Skeletal muscle satellite cell (primary cell): ENCODE data around the gene SPATA16. TPM values are rescaled to one million over a fixed set of nuclear protein-coding genes. Genes with fewer than 3 reads are reported as not detected.
"Not testable (repeated sequence)": the region's sequence is repeated elsewhere in the genome, so short reads cannot be mapped to it uniquely, and the experiment has no call there.

Experiments used
- H3K27me3 ChIP-seq: 2 replicates; pipeline ENCODE4 v1.7.0; 2013; ENCODE audit warnings: low read length; ENCODE audit not compliant: control insufficient read depth, insufficient read depth
- H3K36me3 ChIP-seq: 2 replicates; pipeline ENCODE4 v1.7.0; 2013; ENCODE audit warnings: mild to moderate bottlenecking, control low read depth, low read length; ENCODE audit not compliant: insufficient read depth
- H3K4me1 ChIP-seq: 2 replicates; pipeline ENCODE4 v1.7.0; 2013; ENCODE audit warnings: low read length; ENCODE audit not compliant: control insufficient read depth, insufficient read depth
- H3K4me2 ChIP-seq: 2 replicates; pipeline ENCODE4 v1.7.0; 2013; ENCODE audit warnings: mild to moderate bottlenecking, low read length
- H3K4me3 ChIP-seq: 2 replicates; pipeline ENCODE4 v1.7.0; 2013; ENCODE audit warnings: low read length
- H3K9ac ChIP-seq: 2 replicates; pipeline ENCODE4 v1.7.0; 2013; ENCODE audit warnings: mild to moderate bottlenecking, low read depth, low read length, moderate library complexity
- H3K9me3 ChIP-seq: replicated peaks from 2 replicates; pipeline ENCODE4 v1.7.0; 2013; ENCODE audit warnings: mild to moderate bottlenecking, control low read depth, low read length
- total RNA-seq: library from RNA; depleted of rRNA; stranded (reverse); fragments of >200 nt; gene quantifications from 2 replicates; pipeline ENCODE4 v1.2.3, GENCODE V29; 2012; rRNA removed

SPATA16 gene, protein sequence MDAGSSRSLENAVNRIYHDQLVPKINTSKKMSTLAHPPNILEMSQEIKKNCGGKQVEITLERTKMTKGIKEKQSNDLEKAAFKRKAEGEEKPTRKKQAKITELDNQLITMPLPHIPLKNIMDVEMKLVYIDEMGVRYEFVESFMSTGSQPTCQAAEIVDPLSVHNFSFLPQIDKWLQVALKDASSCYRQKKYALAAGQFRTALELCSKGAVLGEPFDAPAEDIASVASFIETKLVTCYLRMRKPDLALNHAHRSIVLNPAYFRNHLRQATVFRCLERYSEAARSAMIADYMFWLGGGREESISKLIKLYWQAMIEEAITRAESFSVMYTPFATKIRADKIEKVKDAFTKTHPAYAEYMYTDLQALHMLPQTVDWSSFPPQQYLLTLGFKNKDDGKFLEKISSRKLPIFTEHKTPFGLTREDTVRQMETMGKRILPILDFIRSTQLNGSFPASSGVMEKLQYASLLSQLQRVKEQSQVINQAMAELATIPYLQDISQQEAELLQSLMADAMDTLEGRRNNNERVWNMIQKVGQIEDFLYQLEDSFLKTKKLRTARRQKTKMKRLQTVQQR
- total RNA-seq, result not detected in 2 replicates

DNA sequence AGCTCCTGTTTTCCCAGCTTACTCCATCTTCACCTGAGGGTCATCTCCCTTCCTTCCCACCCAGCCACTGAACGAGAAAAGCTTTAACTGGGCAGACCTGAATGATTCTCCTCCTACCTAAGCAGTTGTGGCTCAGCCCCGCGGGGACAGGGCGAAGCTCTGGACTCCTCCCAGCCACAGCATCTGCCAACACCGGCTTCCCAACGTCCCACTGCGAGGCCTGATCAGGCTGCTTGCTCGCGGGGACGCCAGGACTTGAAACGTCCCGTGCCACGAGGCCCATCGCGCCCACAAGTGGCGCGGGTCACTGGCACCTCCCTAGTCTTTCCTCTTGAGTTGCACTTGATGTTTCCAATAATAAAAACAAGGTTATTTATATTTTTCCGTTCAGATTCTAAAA lies at the start of gene SPATA16:
SPATA16 (minus strand) TSS at position 250 of the 400 bp plus-strand sequence. CDS start 23,504 bp downstream, outside the sequence.
- no peaks in the 10 kb centered on the region for H3K4me1 ChIP-seq
- no peak within 1 kb of the TSS for H3K9ac ChIP-seq
- no peak within 1 kb of the TSS for H3K4me3 ChIP-seq
- no peaks in the 10 kb centered on the region for H3K36me3 ChIP-seq
- no peaks in the 10 kb centered on the region for H3K9me3 ChIP-seq
- H3K27me3 ChIP-seq, result no peaks in the 10 kb centered on the region
- H3K4me2 ChIP-seq, result no peak within 1 kb of the TSS

DNA sequence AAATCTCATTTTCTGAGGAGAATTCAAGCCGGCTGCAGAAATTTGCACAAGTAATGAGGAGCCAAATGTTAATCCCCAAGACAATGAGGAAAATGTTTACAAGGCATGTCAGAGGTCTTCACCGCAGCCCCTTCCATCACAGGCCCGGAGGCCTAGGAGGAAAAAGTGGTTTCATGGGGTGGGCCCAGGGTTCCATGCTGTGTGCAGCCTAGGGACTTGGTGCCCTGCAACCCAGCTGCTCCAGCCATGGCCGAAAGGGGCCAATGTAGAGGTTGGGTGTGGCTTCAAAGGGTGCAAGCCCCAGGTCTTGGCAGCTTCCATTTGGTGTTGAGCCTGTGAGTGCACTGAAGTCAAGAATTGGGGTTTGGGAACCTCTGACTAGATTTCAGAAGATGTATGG lies 42.0 kb upstream of the SPATA16 start:
- not testable (repeated sequence) for H3K4me3 ChIP-seq, H3K9me3 ChIP-seq, H3K9ac ChIP-seq, H3K4me2 ChIP-seq, H3K27me3 ChIP-seq, H3K4me1 ChIP-seq, H3K36me3 ChIP-seq

DNA sequence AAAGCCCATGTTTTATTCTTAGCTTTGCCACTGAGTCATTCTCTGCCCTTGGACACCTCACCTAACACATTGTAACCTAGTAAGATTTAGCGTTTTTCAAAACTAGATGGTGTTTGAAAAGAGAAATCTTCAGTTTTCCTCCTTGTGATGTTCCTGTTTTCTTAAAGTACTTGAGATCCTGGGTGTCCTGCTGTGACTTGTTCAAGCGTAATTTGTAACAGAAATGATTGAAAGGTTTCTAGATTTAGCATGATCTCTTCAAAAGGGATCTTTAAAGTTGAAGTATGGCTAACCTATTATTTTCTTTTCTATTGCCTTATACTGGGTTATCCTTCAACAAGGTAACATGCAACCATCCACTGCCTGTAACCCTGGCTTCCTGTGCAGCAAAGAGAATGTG lies 32.6 kb upstream of the SPATA16 start:
- Histone ChIP-seq H3K9ac (no peak overlapping the region), H3K4me3 (no peak overlapping the region), H3K27me3 (no peaks in the 10 kb centered on the region), H3K4me1 (no peaks in the 10 kb centered on the region), H3K9me3 (no peaks in the 10 kb centered on the region), H3K36me3 (no peaks in the 10 kb centered on the region), H3K4me2 (no peak overlapping the region)

DNA sequence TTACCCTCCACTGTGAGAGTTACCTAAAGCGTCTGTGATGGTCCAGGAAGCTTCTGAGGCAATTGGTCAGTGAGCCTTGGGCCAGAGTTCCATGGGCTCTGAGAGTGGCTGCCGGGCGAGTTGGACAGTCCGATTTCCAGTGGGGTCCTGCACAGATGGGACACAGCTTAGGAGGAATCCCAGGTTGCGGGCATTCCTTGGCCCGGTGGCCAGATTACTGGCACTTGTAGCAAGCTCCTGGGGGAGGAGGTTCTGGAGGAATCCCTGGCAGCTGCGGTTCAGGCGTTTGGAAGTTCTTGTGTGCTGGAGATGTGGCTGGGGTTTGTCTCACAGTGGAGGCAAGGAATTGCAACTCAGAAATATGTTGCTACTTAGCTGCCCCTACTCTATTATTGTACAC lies 18.1 kb upstream of the SPATA16 start:
- H3K27me3 ChIP-seq, H3K36me3 ChIP-seq, H3K9me3 ChIP-seq, H3K4me3 ChIP-seq, H3K4me1 ChIP-seq, H3K9ac ChIP-seq, H3K4me2 ChIP-seq: not testable (repeated sequence)

DNA sequence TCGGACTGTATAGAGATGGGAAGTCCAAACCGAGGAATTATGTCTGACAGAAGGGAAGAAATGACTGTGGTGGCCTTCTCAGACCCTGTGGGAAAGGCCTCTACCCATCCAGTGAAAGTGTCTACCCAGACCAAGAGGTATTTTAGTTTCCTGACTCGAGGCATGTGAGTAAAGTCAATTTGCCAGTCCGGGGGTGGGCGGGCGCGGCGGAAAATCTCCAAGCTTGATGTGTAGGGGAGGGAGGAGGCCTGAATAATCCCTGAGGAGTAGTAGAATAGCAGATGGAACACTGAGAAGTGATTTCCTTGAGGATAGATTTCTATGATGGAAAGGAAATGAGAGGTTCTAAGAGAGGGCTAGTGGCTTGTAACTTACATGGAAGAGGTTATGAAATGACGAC lies 15.5 kb upstream of the SPATA16 start:
- H3K4me3 ChIP-seq, H3K4me1 ChIP-seq, H3K27me3 ChIP-seq, H3K36me3 ChIP-seq, H3K9ac ChIP-seq, H3K4me2 ChIP-seq, H3K9me3 ChIP-seq: not testable (repeated sequence)

DNA sequence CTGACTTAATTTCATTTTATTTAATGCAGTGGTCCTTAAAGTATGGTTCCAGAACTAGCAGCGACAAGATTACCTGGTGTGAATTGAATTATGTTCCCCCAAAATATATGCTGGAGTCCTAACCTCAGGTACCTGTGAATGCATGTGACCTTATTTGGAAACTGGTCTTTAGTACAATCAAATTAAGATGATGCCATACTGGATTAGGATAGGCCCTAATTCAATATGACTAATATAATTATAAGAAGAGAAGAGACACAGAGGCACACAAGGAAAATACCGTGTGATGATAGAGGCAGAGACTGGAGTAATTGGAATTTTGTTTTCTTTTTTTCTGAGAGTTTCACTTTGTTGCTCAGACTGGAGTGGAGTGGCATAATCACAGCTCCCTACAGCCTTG lies 12.6 kb upstream of the SPATA16 start:
- no peak overlapping the region for H3K4me3 ChIP-seq
- H3K9me3 ChIP-seq, result no peaks in the 10 kb centered on the region
- no peak overlapping the region for H3K4me2 ChIP-seq
- H3K36me3 ChIP-seq, result no peaks in the 10 kb centered on the region
- no peaks in the 10 kb centered on the region for H3K27me3 ChIP-seq
- no peak overlapping the region for H3K9ac ChIP-seq
- H3K4me1 ChIP-seq, result no peaks in the 10 kb centered on the region

DNA sequence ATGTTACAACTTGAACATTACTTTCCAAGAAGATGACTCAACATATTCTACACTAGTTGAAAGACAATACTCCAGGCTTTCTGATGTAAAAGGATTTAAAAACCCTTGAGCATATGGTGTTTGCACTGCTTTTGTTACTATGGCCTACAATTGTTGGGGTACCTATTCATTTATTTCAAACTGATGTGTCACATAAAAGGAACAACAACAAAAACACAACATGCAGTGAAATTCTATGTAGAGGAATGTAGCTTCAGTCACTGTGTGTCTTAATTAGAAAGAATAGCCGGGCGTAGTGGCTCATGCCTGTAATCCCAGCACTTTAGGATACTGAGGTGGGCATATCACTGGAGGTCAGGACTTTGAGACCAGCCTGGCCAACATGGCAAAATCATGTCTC lies 1.6 kb downstream of the SPATA16 start:
- Histone ChIP-seq H3K4me1 (no peaks in the 10 kb centered on the region), H3K4me3 (no peak overlapping the region), H3K27me3 (no peaks in the 10 kb centered on the region), H3K4me2 (no peak overlapping the region), H3K9me3 (no peaks in the 10 kb centered on the region), H3K9ac (no peak overlapping the region), H3K36me3 (no peaks in the 10 kb centered on the region)

DNA sequence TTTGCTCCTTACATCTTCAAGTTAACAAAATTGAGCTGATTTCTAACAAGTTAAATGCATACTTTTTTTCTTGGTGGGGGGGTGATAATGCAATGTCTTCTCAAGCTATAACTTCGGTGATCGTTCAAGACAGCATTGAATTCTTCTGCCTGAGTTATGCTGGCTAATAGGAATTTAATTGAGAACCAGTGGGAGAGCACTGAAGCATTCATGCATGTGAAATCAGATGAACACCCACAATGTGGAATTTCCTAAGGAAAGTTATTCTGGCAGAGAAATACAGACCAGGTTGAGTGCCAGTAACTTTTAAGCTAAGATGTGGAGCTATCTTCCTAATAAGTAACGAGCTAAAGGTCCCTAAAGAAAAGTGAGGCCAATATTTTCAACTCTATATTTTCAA lies 3.0 kb downstream of the SPATA16 start:
- Histone ChIP-seq H3K4me3 (no peak overlapping the region), H3K4me2 (no peak overlapping the region), H3K27me3 (no peaks in the 10 kb centered on the region), H3K36me3 (no peaks in the 10 kb centered on the region), H3K4me1 (no peaks in the 10 kb centered on the region), H3K9ac (no peak overlapping the region), H3K9me3 (no peaks in the 10 kb centered on the region)

DNA sequence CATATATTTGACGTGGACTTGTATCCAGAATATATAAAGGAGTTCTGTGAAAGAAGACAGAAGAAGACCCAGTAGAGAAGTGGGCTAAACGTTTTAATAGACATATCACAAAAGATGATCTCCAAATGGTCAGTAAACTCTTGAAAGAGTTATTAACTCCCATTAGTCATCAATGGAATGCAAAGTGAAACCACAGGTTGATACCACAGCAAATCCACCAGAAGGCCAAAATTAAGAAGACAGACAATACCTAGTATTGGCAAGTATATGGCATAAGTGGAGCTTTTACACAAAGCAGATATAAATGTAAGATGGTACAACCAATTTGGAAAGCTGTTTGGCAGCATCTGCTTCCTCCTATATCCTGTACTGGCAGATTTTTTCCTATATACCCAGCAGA lies 6.0 kb downstream of the SPATA16 start:
- no peaks in the 10 kb centered on the region for H3K27me3 ChIP-seq
- H3K4me3 ChIP-seq, result no peak overlapping the region
- no peak overlapping the region for H3K4me2 ChIP-seq
- H3K4me1 ChIP-seq, result no peaks in the 10 kb centered on the region
- H3K9me3 ChIP-seq, result no peaks in the 10 kb centered on the region
- H3K9ac ChIP-seq, result no peak overlapping the region
- no peaks in the 10 kb centered on the region for H3K36me3 ChIP-seq

DNA sequence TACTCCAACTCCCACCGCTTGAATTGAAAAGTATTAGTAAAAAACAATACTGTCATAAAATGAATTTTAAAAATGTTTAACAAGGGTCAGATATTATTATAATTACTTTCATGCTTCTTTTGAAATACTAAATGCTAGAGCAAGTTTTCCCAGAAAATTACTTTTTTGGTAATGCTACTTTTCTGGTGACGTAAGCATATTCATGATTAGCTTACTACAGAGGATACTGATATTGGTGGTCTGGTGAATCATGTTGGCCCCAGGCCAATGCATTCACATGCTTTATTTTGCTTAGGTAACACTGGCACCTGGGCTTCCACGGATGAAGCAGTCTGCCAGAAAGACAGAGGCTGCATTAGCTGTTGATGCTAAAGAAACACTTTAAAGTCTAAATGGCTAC lies 12.4 kb downstream of the SPATA16 start:
- Histone ChIP-seq H3K27me3 (no peaks in the 10 kb centered on the region), H3K9me3 (no peaks in the 10 kb centered on the region), H3K4me1 (no peaks in the 10 kb centered on the region), H3K36me3 (no peaks in the 10 kb centered on the region), H3K9ac (no peak overlapping the region), H3K4me2 (no peak overlapping the region), H3K4me3 (no peak overlapping the region)

DNA sequence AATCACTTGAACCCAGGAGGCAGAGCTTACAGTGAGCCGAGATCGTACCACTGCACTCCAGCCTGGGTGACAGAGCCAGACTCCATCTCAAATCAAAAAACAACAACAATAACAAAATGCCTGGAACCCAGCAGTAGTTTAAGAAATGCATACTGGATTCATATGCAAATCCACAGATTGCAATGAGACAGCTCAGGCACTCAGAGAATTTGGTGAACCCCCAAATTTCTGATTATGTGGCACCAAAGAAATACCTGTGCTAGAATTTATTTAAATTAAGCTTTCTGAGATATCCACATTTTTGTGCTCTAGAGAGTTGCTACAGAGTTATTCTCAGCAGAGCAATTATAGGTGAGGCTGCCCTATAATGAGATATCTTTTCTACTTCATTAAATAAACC lies 29.7 kb downstream of the SPATA16 start:
- Histone ChIP-seq H3K27me3 (peaks cover 3% of the 10 kb centered on the region), H3K9ac (no peak overlapping the region), H3K9me3 (no peaks in the 10 kb centered on the region), H3K4me3 (no peak overlapping the region), H3K4me1 (no peaks in the 10 kb centered on the region), H3K36me3 (no peaks in the 10 kb centered on the region), H3K4me2 (no peak overlapping the region)

DNA sequence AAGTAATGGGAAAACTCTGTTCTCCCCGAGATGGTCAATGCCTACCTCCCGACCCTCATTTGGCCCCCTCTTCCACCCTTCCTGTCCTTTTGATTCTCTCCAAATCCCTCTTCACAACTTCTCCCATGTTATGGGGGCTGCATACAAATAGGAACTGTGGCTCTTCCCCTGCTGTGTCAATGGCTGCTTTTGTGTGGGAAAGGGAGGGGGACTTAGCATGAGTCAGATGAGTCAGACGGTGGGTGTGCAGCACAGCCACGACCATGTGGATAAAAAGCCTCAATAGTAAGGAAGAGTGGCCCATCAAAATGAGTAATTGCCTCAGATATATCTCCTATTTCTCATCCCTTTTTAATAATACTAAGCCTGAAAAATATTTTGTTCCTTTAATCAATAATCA lies 31.9 kb downstream of the SPATA16 start:
- H3K4me3 ChIP-seq, result no peak overlapping the region
- H3K4me2 ChIP-seq, result no peak overlapping the region
- no peaks in the 10 kb centered on the region for H3K36me3 ChIP-seq
- H3K9me3 ChIP-seq, result no peaks in the 10 kb centered on the region
- H3K9ac ChIP-seq, result no peak overlapping the region
- H3K27me3 ChIP-seq, result peaks cover 3% of the 10 kb centered on the region
- H3K4me1 ChIP-seq, result no peaks in the 10 kb centered on the region
